ENCODE data around the gene MXD3. TPM values are rescaled to one million over a fixed set of nuclear protein-coding genes. Genes with fewer than 3 reads are reported as not detected.

Gene MXD3
- total RNA-seq, 3 donors from 2014 or later = 4.2 to 10.5 (median 9.4) TPM

GRCh38 chr5:177354711-177355110 is 43.0 kb upstream of the MXD3 start:
- intact Hi-C loops (cut with DNase I; ENCODE audit: low total_unique reads) = no loop called here
- peaks cover 14 to 22% of the 10 kb centered on the region in 2 donors for H3K4me1 ChIP-seq

GRCh38 chr5:177354256-177354655 is 42.6 kb upstream of the MXD3 start:
- no peaks in the 10 kb centered on the region for H3K27me3 ChIP-seq
- no peak overlapping the region for H3K27ac ChIP-seq
- H3K4me1 ChIP-seq = peaks cover 14 to 26% of the 10 kb centered on the region in 2 donors
- H3K36me3 ChIP-seq = no peaks in the 10 kb centered on the region
- no peak overlapping the region for H3K4me3 ChIP-seq
- no peak for DNase-seq (ENCODE audit: low spot score in 2 of 2)
- no peaks in the 10 kb centered on the region for H3K9me3 ChIP-seq
- no peak for TF ChIP-seq POLR2A (IDR thresholded peaks at IDR 0.05)
- no peak for TF ChIP-seq CTCF (IDR thresholded peaks at IDR 0.05)
- TF ChIP-seq POLR2AphosphoS5 (IDR thresholded peaks at IDR 0.05) = no peak
- intact Hi-C loops (cut with DNase I; ENCODE audit: low total_unique reads) = no loop called here

More at GRCh38 chr5:177354711-177355110, 43.0 kb upstream of the MXD3 start:
- H3K9me3 ChIP-seq = no peaks in the 10 kb centered on the region
- DNase-seq (ENCODE audit: low spot score in 2 of 2) = no peak
- H3K4me3 ChIP-seq = no peak overlapping the region
- H3K27me3 ChIP-seq = no peaks in the 10 kb centered on the region
- H3K27ac ChIP-seq = no peak overlapping the region
- no peak for TF ChIP-seq CTCF (IDR thresholded peaks at IDR 0.05)
- TF ChIP-seq POLR2A (IDR thresholded peaks at IDR 0.05) = no peak
- TF ChIP-seq POLR2AphosphoS5 (IDR thresholded peaks at IDR 0.05) = no peak
- H3K36me3 ChIP-seq = no peaks in the 10 kb centered on the region

GRCh38 chr5:177353093-177353492 is 41.4 kb upstream of the MXD3 start:
- TF ChIP-seq POLR2AphosphoS5 (IDR thresholded peaks at IDR 0.05) = no peak
- no peak for TF ChIP-seq POLR2A (IDR thresholded peaks at IDR 0.05)
- no peak for TF ChIP-seq CTCF (IDR thresholded peaks at IDR 0.05)
- DNase-seq (ENCODE audit: low spot score in 2 of 2) = no peak
- Histone ChIP-seq H3K36me3 (peaks cover 2% of the 10 kb centered on the region), H3K4me1 (peaks cover 9 to 22% of the 10 kb centered on the region in 2 donors), H3K27ac (no peak overlapping the region), H3K4me3 (no peak overlapping the region), H3K27me3 (no peaks in the 10 kb centered on the region), H3K9me3 (no peaks in the 10 kb centered on the region)
- intact Hi-C loops (cut with DNase I; ENCODE audit: low total_unique reads) = no loop called here

GRCh38 chr5:177351392-177352329 is 40.0 kb upstream of the MXD3 start, which contains the start of gene LMAN2:
Gene LMAN2 (minus strand): TSS chr5:177351668. CDS start chr5:177351647, 21 bp downstream.
- Histone ChIP-seq H3K4me3 (peak within 1 kb of the TSS; percentile 85 to 96 (median 86)), H3K4me1 (peaks cover 4 to 19% of the 10 kb centered on the region in 2 donors), H3K36me3 (peaks cover 2% of the 10 kb centered on the region), H3K27me3 (no peaks in the 10 kb centered on the region), H3K9me3 (no peaks in the 10 kb centered on the region), H3K27ac (peak within 1 kb of the TSS; percentile 89 to 90)
- DNase-seq (ENCODE audit: low spot score in 2 of 2) = peak; percentile 90 to 91
- TF ChIP-seq POLR2AphosphoS5 (IDR thresholded peaks at IDR 0.05) = peak; percentile 71 to 90 (median 83)
- no peak for TF ChIP-seq CTCF (IDR thresholded peaks at IDR 0.05)
- intact Hi-C loops (cut with DNase I; ENCODE audit: low total_unique reads) = no loop called here

- Histone ChIP-seq H3K9me3 (no peaks in the 10 kb centered on the region), H3K27ac (peak overlapping the region; percentile 89 to 90), H3K36me3 (peaks cover 2% of the 10 kb centered on the region), H3K27me3 (no peaks in the 10 kb centered on the region), H3K4me1 (peaks cover 4 to 19% of the 10 kb centered on the region in 2 donors), H3K4me3 (peak overlapping the region; percentile 85 to 96 (median 86))
- no peak for DNase-seq (ENCODE audit: low spot score in 2 of 2)
- TF ChIP-seq POLR2A (IDR thresholded peaks at IDR 0.05) (no peak), POLR2AphosphoS5 (IDR thresholded peaks at IDR 0.05) (no peak), CTCF (IDR thresholded peaks at IDR 0.05) (no peak)
- intact Hi-C loops (cut with DNase I; ENCODE audit: low total_unique reads) = no loop called here
Measured at GRCh38 chr5:177350776-177351391, 39.2 kb upstream of the MXD3 start.

Measured in breast epithelium (tissue), 4 donors.